NOMO-1 treated with DMSO at 0.1 percent for 48 hours (cell line): ENCODE results near the gene LRRC10B.

Source experiments
- DNase-seq: peaks from one replicate; lab custom pipeline; 2025; ENCODE audit not compliant: unreplicated experiment; lab: John Stamatoyannopoulos, UW

The LRRC10B gene

DNA sequence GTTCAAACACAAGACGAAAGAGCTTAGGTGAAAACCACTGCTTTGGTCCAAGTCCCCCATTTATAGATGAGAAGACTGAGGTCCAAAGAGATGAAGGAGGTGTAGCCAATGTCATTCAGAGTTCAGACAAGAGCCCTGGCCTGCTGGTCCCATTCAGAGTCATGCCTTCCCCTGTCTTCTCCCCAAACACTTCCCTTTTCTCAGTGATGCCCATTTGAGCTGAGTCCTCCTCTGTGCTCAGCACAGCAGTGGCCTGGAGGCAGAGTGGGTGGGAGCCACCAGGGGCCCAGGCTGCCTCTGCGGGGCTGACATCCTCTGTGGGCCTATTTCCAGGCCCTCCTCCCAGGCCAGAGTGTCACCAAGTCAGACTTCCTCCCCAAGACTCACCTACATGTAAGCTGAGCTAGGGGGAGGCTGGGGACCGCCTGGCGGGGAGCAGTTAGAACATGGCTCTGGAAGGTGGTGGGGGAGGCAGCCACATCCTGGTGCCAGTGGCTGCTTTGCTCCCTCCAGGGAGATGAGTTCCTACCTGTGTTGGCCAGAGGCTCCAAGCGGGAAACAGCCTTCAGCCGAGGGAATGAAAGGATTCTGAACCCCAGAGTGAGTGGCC lies 22.4 kb upstream of the LRRC10B start:
- DNase-seq, result no peak

DNA sequence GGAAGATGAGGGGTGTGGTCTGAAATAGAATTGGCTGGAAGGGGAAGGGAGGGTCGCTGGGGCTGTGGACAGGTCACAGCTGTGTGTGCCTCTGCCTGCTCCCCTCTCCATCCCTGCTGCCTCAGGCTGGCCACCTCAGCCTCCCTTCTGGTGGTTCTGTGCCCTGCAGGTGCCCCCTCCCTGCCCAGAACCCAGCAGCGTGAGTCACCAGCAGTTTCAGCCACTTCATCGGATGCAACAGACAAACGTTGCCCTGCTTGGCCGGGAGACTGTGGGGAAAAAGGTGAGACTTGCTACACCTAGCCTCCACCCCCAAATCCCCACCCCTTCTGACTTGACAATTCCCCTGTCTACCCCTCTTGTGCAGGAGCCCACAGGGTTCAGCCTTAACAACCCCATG lies 21.8 kb upstream of the LRRC10B start:
- no peak for DNase-seq

DNA sequence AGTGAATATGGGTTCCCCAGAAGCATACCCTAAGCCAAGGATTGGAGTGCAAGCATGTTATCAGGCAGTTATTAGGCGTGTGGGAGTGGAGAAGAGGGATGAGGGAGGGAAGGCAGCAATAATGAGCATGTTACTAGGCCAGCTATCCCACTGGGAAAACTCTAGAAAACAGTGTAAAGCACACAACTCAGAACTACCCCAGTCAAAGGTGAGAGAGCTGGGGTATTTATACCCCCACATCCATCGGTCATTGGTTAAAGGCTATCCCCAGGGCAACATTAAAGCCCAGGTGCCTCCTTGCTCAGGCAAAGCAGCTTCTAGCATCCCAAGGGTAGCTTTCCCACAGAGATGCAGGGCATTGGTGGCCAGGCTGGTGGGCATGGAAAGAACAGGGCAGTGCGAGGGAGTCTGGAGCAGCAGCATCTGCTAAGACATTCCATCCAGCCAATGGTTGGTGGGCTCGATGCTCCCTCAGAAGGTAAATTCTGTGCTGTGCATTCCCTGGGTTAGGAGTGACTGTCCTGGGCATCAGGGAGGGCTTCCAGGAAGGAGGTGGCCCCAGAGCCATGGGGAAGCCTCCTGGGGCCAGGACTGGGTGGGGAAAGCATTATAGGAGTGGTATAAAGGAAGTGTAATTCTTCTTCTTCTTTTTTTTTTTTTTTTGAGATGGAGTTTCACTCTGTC lies 21.1 kb upstream of the LRRC10B start:
- no peak for DNase-seq

DNA sequence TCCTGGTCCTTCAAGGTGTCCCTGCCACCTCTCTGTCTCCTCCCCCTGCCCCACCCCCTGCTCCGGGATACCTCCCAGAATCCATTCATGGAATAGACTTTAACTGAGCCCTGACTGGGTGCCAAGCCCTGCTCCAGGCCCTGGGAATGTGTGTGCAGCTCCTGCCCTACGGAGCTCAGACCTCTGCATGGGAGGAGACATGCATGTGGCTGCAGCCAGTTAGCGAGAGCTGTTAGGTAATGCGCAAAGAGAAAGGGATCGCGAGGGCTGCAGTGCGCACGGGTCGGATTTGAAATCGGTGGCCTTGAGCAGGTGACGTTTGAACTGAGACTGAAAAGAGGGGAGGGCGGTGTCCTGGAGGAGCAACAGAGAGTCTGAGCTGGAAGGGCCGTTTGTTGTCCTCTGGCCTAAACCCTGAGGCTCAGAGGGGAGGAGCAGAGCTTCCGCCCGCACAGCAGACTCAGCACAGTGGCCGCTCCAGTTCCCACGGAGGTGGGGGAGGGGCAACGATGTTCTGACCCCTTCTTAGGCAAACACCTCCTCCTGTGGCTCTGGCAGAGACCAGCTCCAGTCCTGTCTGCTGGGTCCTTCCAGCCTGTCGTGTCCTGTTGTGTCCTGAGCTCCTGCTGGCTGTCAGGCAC lies 19.8 kb upstream of the LRRC10B start:
- DNase-seq, result no peak

DNA sequence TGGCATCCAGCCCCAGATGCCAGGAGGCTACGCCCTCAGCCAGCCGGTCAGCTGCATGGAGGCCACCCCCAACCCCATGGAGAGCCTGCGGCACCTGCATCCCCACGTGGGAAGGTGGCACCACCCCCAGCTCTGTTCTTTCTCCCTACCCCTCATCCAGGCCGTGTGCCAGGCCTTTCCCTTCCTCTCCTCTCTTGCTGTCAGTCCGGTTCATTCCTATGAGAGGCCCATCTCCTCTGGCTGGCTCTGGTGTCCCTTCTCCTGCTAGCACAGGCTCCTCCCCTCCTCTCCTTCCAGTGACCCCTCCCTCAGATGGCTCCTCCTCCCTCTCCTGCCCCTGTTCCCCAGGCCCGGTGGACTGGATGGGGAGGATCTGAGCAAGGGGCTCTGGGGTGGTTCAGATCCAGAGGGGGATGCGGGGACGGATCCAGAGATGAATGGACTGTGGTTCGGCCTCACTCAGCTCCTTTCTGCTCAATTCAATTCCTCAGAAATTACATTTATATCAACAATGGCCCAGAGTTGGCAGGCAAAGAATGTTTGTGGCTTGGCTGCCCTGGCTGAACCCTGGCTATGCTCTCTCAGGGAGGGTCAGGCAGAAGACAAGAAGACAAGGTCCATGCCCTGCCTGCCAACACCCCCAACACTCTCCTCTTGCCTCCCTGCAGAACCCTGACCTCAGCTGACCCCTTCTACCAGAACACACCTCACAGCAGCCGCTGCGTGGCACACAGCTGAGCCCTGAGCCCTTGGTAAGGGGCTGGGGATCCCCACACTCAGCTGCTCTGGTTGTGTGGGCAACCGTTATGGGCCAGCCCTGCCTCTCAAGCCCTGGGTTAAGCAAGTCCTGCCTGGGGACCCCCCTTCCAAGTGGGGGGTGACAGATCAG lies 18.5 kb upstream of the LRRC10B start:
- no peak for DNase-seq

DNA sequence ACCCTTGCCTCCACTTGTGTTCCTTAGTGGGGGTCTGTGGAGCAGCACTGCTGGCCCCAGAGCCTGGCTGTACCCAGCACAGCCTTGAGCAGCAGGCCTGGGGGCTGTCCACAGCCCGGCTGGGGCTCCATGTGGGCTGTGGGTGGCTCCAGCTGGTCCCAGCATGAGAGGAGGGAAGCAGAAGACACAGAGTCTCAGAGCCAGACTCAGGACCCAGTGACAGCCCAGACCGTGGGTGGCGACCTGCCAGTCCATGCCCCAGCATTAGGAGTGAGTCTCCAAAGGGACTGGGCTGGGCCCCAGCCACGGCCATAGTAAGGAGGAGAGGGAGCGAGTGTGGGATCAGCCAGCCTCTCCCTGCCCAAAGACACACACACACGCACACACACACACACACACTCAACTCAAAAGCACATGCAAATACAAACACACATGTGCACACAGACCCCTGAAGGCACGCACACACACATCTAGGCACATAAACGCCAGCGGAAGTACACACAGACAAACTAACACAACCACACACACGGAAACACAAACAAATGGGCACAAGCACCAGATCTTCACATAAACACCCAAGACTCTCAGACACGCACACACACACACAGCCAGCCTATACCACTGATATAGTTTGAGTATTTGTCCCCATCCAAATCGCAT lies 16.7 kb upstream of the LRRC10B start:
- DNase-seq, result no peak

GRCh38 chr11:61494381-61494961 lies 14.1 kb upstream of the LRRC10B start:
- DNase-seq, result no peak

DNA sequence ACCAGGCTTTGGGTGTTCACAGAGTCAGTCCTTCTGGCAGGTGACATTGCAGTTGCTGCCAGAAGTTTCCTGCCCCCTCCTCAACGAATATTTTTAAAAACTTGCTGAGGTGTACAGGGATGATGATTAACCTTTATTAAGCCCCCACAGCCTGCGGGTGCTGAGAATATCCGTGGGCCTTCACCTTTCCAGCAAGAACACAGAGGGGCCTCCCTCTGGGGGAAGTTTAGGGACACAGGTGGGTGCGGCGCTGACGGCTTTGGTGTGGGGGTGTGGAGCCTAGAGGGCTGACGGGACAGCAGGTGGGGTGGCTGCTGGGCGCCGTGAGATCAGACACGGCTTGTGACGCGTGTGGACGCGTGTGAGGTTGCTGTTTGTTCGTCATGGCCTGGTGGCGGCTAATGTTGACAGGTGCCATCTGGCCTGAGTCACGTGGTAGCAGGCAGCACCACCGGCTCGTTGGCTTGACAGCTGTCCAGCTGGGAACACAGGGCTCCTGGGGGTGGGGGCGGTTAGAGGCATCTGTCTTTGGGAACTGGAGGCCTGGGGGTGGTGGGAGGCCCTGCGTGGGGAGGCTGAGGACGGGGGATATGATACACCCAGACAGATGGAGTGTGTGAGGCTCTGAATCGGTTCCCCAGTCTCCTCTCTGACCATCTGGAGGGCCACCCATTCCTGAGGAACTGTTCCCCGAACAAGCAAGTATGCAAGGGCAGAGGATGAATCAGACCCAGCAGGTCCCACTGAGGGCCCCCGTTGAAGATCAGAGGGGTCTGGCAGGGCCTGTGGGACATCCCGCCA lies 12.5 kb upstream of the LRRC10B start:
- DNase-seq, result no peak

GRCh38 chr11:61496602-61497400 lies 11.7 kb upstream of the LRRC10B start:
- no peak for DNase-seq

DNA sequence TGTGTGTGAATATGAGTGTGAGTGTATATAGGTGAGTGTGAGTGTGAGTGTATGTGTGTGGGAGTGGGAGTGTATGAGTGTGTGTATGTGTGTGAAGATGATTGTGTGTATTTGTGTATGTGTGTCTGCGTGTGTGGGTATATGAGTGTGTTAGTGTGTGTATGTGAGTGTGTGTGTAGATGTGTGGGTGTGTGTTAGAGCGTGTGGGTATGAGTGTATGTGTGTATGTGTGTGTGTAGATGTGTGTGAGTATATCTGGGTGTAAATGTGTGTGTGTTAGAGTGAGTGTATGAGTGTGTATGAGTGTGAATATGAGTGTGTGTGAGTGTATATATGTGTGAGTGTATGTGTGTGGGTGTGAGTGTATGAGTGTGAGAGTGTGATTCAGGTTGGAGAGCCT lies 11.1 kb upstream of the LRRC10B start:
- DNase-seq, result no peak

GRCh38 chr11:61497876-61498275 lies 10.7 kb upstream of the LRRC10B start:
- no peak for DNase-seq

DNA sequence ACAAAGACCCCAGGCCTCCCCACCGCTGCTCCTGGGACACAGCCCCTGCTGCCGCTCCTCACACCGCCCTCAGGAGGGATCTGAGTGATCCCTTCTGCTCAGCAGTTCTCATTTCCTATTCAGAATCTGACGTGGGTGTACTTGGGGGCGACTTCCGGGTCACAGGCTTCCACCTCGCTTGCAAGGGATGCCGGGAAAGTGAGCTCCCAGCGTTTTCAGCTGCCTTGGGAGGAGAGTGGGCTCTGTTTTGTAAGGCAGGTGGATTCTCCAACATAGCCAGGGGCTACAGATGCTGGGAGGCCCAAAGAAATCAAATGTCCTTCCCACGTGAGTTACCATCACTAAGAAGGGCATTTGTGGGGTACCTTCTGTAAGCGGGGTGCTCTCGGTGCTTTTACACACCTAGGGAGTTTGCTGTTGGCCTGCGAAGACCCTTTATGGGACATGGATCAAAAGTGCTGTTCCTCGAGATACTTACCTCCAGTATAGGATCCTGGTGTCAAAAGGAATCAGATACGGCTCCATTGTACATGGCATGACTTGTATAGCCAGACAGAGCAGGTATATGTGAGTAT lies 9.7 kb upstream of the LRRC10B start:
- peak; percentile 65 for DNase-seq

DNA sequence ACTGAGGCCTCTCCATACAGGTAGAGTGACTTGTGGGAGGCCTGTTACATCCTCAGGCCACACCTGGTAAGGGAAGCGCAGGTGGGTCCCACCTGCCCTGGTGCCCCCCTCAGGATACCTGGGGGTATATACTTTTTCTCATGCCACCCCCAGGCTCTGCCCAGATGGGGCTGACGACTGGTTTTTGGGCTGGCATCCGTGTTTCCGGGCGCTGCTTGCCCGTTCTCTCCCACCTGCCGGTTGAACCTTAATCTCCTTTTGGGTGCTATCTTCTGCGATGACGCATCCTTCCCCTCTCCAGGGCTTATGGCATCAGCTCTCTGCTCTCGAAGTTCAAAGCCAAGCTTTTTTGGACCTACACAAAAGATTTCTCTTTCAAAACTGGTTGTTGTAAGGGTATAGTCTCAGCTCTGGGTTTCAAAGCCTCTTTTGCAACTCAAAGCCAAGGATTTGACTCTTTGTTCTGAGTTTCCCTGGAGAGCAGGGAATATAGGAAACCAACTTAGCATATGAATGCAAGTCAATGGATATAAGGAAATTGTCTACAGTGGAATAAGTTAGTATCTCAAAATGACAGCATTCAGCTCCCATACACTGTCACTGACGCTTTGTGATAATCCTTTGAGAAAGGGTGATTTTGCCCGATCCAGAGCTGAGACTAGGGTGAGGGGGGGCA lies 8.6 kb upstream of the LRRC10B start:
- no peak for DNase-seq

DNA sequence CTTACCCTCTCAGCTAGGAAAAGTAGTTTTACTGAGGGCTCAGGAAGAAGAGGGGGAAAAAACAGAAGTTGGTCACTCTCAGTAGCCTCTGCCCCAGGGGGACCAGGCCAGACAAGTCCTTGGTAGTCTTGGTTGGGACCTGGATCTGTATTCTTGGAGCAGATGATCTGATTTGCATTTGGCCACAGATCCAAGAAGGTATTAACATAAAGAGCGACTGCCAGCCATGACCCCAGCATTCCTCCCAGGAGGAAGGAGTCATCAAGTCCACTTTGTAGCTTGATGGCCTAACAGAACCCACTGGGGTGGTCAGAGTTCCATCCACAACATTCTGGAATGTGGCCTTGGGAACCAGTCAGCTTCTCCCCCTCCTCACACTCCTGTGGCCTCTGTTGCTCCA lies 6.0 kb upstream of the LRRC10B start:
- DNase-seq, result no peak

DNA sequence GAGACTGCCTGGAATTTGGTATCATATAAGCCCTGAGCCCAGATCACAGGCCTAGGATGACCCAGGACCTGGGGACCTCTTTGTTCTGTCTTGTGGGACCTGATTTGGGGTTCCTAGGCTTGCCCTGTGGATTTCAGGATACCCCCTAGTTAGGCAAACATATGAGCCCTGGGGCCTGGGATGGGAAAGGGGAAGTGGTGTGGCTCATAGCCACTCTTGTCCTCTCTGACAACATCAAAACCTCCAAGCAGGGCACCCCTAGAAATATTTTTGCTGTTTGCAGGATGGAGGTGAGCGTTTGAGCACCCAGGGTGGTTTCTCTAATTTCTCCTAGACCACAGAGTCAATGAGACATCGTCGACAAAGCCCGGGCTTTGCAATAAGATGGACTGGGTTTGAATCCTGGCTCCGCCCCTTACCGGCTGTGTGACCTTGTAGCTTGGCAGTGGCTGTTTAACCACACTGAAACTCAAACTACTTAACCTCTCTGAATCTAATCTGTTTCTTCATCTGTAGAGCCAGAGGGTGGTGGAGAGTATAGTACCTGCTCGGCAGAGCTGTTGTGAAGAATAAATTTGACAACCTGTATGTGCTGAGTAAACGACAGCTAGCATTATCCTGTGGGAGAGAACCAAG lies 5.3 kb upstream of the LRRC10B start:
- DNase-seq, result peak; percentile 21

DNA sequence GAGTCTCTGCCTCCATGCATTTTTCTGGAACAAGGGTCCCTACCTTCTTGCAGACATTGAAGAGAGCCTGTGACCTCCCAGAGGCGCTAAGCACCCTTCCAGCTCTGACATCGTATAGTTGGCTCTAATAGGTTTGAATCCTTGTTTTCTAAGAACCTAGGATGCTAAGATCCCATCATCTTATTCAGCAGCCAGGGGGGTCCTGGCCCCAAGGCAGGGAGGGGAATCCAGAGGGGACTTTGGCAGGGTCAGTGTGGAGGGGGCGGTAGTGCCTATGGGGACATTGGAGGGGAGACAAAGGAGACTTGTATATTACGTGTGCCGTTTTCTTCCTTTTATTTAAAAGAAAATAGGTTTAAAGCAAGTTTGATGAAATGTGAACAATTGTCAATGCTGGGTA lies 3.4 kb upstream of the LRRC10B start:
- DNase-seq, result no peak

GRCh38 chr11:61505640-61506155 lies 2.9 kb upstream of the LRRC10B start:
- DNase-seq, result no peak
